H1 (cell line): ENCODE results near the gene WBP1L. TPM values are rescaled to one million over a fixed set of nuclear protein-coding genes. Genes with fewer than 3 reads are reported as not detected.
A peak's percentile ranks its signal among the peaks of the same experiment; 100 is the strongest.

Experiments
- CTCF ChIA-PET: fragments of 300-600 bp; sonication (Branson Sonifier 250); formaldehyde crosslinking; loops from one replicate; lab custom pipeline; 2021; ENCODE audit not compliant: partially characterized antibody; lab: Charles Lee
- POLR2A ChIA-PET: fragments of 300-600 bp; sonication (Branson Sonifier 250); formaldehyde crosslinking; loops from one replicate; lab custom pipeline; 2021; ENCODE audit warnings: inconsistent platforms; ENCODE audit not compliant: partially characterized antibody; lab: Charles Lee
- DNase-seq, 2 experiments: peaks; one replicate each; pipeline versions ENCODE4 v3.0.0 to v3.0.0-alpha.2; 2010 to 2022; ENCODE audit warnings: low spot score in 2 of 2, low read depth in 1 of 2, mixed read lengths in 1 of 2
- FAIRE-seq: peaks from 2 replicates; lab custom pipeline; 2011; peaks lifted over from hg19 to GRCh38; lab: Jason Lieb, UNC
- H2AFZ ChIP-seq: 2 replicates; pipeline ENCODE4 v1.8.1; 2012; ENCODE audit warnings: low read length, inconsistent platforms
- H2AK5ac ChIP-seq: 2 replicates; pipeline ENCODE4 v1.6.1; 2013; ENCODE audit warnings: low read depth, low read length
- H2BK120ac ChIP-seq: replicated peaks from 2 replicates; pipeline ENCODE3; 2013; ENCODE audit warnings: low read depth, low read length, inconsistent platforms
- H2BK12ac ChIP-seq: 2 replicates; pipeline ENCODE4 v1.6.1; 2013; ENCODE audit warnings: low read depth, low read length
- H2BK15ac ChIP-seq: 2 replicates; pipeline ENCODE4 v1.6.1; 2013; ENCODE audit warnings: low read length
- H2BK20ac ChIP-seq: 2 replicates; pipeline ENCODE4 v1.6.1; 2013; ENCODE audit warnings: low read length
- H2BK5ac ChIP-seq: 2 replicates; pipeline ENCODE4 v1.6.1; 2013; ENCODE audit warnings: low read depth, low read length
- H3K14ac ChIP-seq: 2 replicates; pipeline ENCODE4 v1.6.1; 2013; ENCODE audit warnings: inconsistent platforms; ENCODE audit not compliant: insufficient read length
- H3K18ac ChIP-seq: 2 replicates; pipeline ENCODE4 v1.6.1; 2013; ENCODE audit warnings: low read length; ENCODE audit errors: extremely low read depth
- H3K23ac ChIP-seq: 2 replicates; pipeline ENCODE4 v1.6.1; 2013; ENCODE audit warnings: inconsistent platforms; ENCODE audit not compliant: insufficient read length
- H3K23me2 ChIP-seq: 2 replicates; pipeline ENCODE4 v1.6.1; 2013; ENCODE audit warnings: low read depth, low read length
- H3K27ac ChIP-seq: 2 replicates; pipeline ENCODE4 v1.6.1; 2011; ENCODE audit warnings: low read depth, low read length, inconsistent platforms
- H3K27me3 ChIP-seq, 4 experiments: replicated peaks in 1 of 4; 1 replicate in 1 of 4; 2 replicates in 3 of 4; pipeline versions ENCODE4 v1.6.1 to v1.8.1; 2011 to 2013; ENCODE audit warnings: low read length in 3 of 4, mild to moderate bottlenecking in 3 of 4, inconsistent platforms in 2 of 4, mixed read lengths in 2 of 4, moderate library complexity in 1 of 4; ENCODE audit not compliant: control insufficient read depth in 3 of 4, insufficient read depth in 3 of 4; ENCODE audit errors: extremely low read depth in 1 of 4
- H3K36me3 ChIP-seq, 4 experiments: 2 replicates each; pipeline versions ENCODE4 v1.6.1 to v1.8.1; 2011 to 2013; ENCODE audit warnings: mild to moderate bottlenecking in 4 of 4, low read length in 3 of 4, moderate library complexity in 2 of 4, control low read depth in 1 of 4, inconsistent platforms in 1 of 4; ENCODE audit not compliant: insufficient read depth in 4 of 4, control insufficient read depth in 2 of 4
- H3K4ac ChIP-seq: replicated peaks from 2 replicates; pipeline ENCODE3; 2013; ENCODE audit warnings: low read length, low read depth, mixed read lengths, inconsistent platforms; ENCODE audit not compliant: insufficient read length
- H3K4me1 ChIP-seq, 4 experiments: replicated peaks in 1 of 4; 1 replicate in 1 of 4; 2 replicates in 3 of 4; pipeline versions ENCODE4 v1.6.1 to v1.8.1; 2011 to 2013; ENCODE audit warnings: low read length in 3 of 4, inconsistent platforms in 2 of 4, mixed read lengths in 1 of 4; ENCODE audit not compliant: insufficient read depth in 4 of 4, control insufficient read depth in 3 of 4
- H3K4me2 ChIP-seq, 2 experiments: 2 replicates each; pipeline versions ENCODE4 v1.6.1 to v1.8.1; 2011 to 2013; ENCODE audit warnings: low read depth in 2 of 2, low read length in 2 of 2, control low read depth in 1 of 2, inconsistent platforms in 1 of 2, mild to moderate bottlenecking in 1 of 2; ENCODE audit not compliant: insufficient read depth in 1 of 2
- H3K4me3 ChIP-seq, 4 experiments: fragments of 200-600, 300-600 bp in 1 of 4; sonication (generic), shearing (Covaris generic), sonication (Bioruptor Twin) in 1 of 4; 2 replicates each; pipeline versions ENCODE4 v1.5.1 to v1.8.1; 2011 to 2016; ENCODE audit warnings: low read length in 4 of 4, low read depth in 3 of 4, control low read depth in 2 of 4, inconsistent platforms in 2 of 4, mild to moderate bottlenecking in 2 of 4, mixed read lengths in 1 of 4, moderate library complexity in 1 of 4; ENCODE audit not compliant: insufficient read depth in 2 of 4; ENCODE audit errors: extremely low read depth in 1 of 4
- H3K56ac ChIP-seq: replicated peaks from 2 replicates; pipeline ENCODE3; 2013; ENCODE audit warnings: low read depth, mild to moderate bottlenecking, mixed read lengths, low read length, inconsistent platforms; ENCODE audit not compliant: insufficient read length
- H3K79me1 ChIP-seq: 2 replicates; pipeline ENCODE4 v1.6.1; 2013; ENCODE audit warnings: low read depth, low read length, control low read depth
- H3K79me2 ChIP-seq, 2 experiments: 2 replicates each; pipeline versions ENCODE4 v1.6.1 to v1.8.1; 2012 to 2013; ENCODE audit warnings: low read length in 2 of 2, mild to moderate bottlenecking in 2 of 2, inconsistent platforms in 1 of 2; ENCODE audit not compliant: insufficient read depth in 2 of 2, control insufficient read depth in 1 of 2
- H3K9ac ChIP-seq, 4 experiments: replicated peaks in 1 of 4; 1 replicate in 1 of 4; 2 replicates in 3 of 4; pipeline versions ENCODE4 v1.6.1 to v1.8.1; 2011 to 2013; ENCODE audit warnings: low read depth in 3 of 4, low read length in 3 of 4, control low read depth in 2 of 4, mild to moderate bottlenecking in 2 of 4, moderate library complexity in 2 of 4, inconsistent platforms in 1 of 4; ENCODE audit errors: extremely low read depth in 1 of 4
- H3K9me3 ChIP-seq, 2 experiments: 2 replicates each; pipeline versions ENCODE4 v1.6.1 to v1.8.1; 2012 to 2013; ENCODE audit warnings: mild to moderate bottlenecking in 2 of 2, moderate library complexity in 2 of 2, control low read depth in 1 of 2, inconsistent platforms in 1 of 2, low read depth in 1 of 2, low read length in 1 of 2, mixed read lengths in 1 of 2; ENCODE audit not compliant: insufficient read depth in 2 of 2
- H4K20me1 ChIP-seq, 2 experiments: replicated peaks in 1 of 2; 2 replicates each; pipeline versions ENCODE3 to v1.8.1; 2011 to 2013; ENCODE audit warnings: inconsistent platforms in 2 of 2, low read length in 2 of 2, mild to moderate bottlenecking in 1 of 2; ENCODE audit not compliant: insufficient read depth in 2 of 2, control insufficient read depth in 1 of 2
- H4K5ac ChIP-seq: 2 replicates; pipeline ENCODE4 v1.6.1; 2013; ENCODE audit warnings: low read length, low read depth, mixed read lengths, inconsistent platforms; ENCODE audit not compliant: insufficient read length
- H4K8ac ChIP-seq: 2 replicates; pipeline ENCODE4 v1.8.0; 2013; ENCODE audit warnings: mild to moderate bottlenecking, moderate library complexity, low read length, inconsistent platforms; ENCODE audit not compliant: insufficient read depth; ENCODE audit errors: extremely low read depth
- H4K91ac ChIP-seq: replicated peaks from 2 replicates; pipeline ENCODE3; 2013; ENCODE audit warnings: low read length, mixed read lengths, inconsistent platforms; ENCODE audit not compliant: insufficient read length
- CBX8 ChIP-seq: fragments of 300-800, 300-1000 bp; sonication (generic); IDR thresholded peaks from 2 replicates; pipeline ENCODE4 v1.7.1; 2016; ENCODE audit warnings: low read depth, low read length, borderline replicate concordance
- HDAC6 ChIP-seq: IDR thresholded peaks from one replicate; pipeline ENCODE4 v1.7.1; 2012; ENCODE audit warnings: low read depth, mild to moderate bottlenecking, inconsistent platforms, low read length, moderate library complexity
- KDM5A ChIP-seq: fragments of 200-600 bp; IDR thresholded peaks from 2 replicates; pipeline ENCODE4 v1.7.1; 2012; ENCODE audit warnings: mild to moderate bottlenecking, low read length, inconsistent platforms, mixed read lengths
- MAFK ChIP-seq: IDR thresholded peaks from 2 replicates; pipeline ENCODE4 v1.6.1; 2012; ENCODE audit warnings: low read depth, mild to moderate bottlenecking, improper control_type of control experiment, low read length
- RAD21 ChIP-seq, 2 experiments: IDR thresholded peaks in 1 of 2; conservative IDR thresholded peaks in 1 of 2; 2 replicates each; pipeline ENCODE4 v1.6.1; 2011; ENCODE audit warnings: low read depth in 2 of 2, low read length in 2 of 2, improper control_type of control experiment in 1 of 2, inconsistent platforms in 1 of 2, mild to moderate bottlenecking in 1 of 2, moderate library complexity in 1 of 2
- SP1 ChIP-seq: IDR thresholded peaks from 2 replicates; pipeline ENCODE4 v1.6.1; 2011; ENCODE audit warnings: low read depth, low read length
- TEAD4 ChIP-seq: IDR thresholded peaks from 2 replicates; pipeline ENCODE4 v1.6.1; 2012; ENCODE audit warnings: low read depth, low read length, inconsistent platforms, mixed read lengths
- WGBS, 2 experiments: shearing (Covaris generic) in 1 of 2; methylation state at CpG; one replicate each; pipeline versions ENCODE4 v1.1.6 to v1.1.7; 2013 to 2015; ENCODE audit warnings: low lambda C conversion rate in 2 of 2, mixed read lengths in 2 of 2, inconsistent platforms in 1 of 2, low coverage in 1 of 2, missing lambda C conversion rate in 1 of 2; ENCODE audit not compliant: insufficient replicate concordance in 2 of 2, insufficient coverage in 1 of 2, insufficient read length in 1 of 2; ENCODE audit errors: extremely low coverage in 1 of 2, missing lambda C conversion rate in 1 of 2; 5-methylcytosine and 5-hydroxymethylcytosine counted together
- polyA plus RNA-seq, 7 experiments: library from polyadenylated mRNA; depleted of rRNA in 3 of 7; stranded (reverse) in 5 of 7; unstranded in 2 of 7; fragments of >200 nt in 5 of 7; fragments of 200-250 nt in 2 of 7; gene quantifications; 1 replicate in 5 of 7; 2 replicates in 1 of 7; 4 replicates in 1 of 7; pipeline versions ENCODE4 v1.2.1 to v1.2.3, GENCODE V29; 2011 to 2013; ENCODE audit warnings: missing spikeins in 2 of 7, mixed read lengths in 2 of 7
- total RNA-seq: library from RNA; stranded (reverse); fragmentation: NEBNext Ultra II Directional; extraction: Animal tissue kit (Norgen Biotek cat#: 25700); gene quantifications from 2 replicates; pipeline ENCODE4 v1.2.1, GENCODE V29; 2021
- TF ChIP-seq, protein P1 (sequence below): IDR thresholded peaks from 2 replicates; pipeline ENCODE4 v1.6.1; 2012; ENCODE audit warnings: low read length, inconsistent platforms

WBP1L gene
- total and polyA plus RNA-seq, 2 of the 8 experiments (the other 6 are each of a cell fraction or from before 2014, with no cell fraction given): 26.6 to 29.9 TPM

DNA sequence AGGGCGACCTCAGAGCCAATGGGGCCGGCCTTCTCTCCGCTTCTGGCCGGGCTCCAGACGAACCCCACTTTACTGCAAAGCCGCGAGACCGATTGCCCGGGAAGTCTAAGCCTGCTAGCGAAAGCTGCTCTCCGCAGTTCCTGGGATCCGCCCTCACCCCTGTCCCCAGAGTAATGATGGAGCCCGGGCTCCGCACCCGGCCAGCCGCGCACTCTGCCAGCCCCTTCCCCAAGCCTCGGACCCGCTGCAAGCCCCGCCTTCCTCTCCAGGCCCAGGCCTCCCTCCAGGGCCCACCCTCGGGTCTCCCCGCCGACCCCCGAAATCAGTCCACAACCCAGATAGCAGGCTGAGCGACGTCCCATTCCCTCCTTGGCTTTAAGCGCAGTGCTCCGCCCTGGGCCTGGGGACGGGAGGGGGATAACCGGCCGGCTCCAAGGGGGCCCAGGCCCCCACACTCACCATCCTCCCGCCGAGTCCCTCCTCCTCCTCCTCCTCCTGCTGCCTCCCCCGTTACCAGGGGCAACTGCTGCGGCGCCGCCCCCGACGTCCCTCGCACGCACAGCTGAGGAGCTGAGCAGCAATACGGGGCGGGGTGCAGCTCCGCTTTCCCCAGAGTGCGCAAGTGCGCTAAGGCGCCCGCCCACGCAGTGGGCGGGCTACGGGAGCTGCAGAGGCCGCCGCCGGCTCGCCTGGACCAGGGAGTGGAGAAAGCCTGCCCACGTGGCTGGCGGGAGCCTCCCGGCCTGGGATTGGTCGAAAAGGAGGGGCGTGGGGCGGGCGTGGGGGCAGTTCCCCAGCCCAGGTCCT is 29.7 kb upstream of the WBP1L start, which contains the start of gene ARL3:
Gene ARL3 (minus strand): TSS at position 584 of the 807 bp plus-strand sequence. CDS start 122 bp downstream, at position 462.
- H2BK15ac ChIP-seq: peak within 1 kb of the TSS; percentile 94; the same call in 1 of the 2 replicates
- peaks cover 0 to 76% of the 10 kb centered on the region in 2 experiments; a peak in 2 of 4 replicates for H3K79me2 ChIP-seq
- peak within 1 kb of the TSS; percentile 85 to 96 (median 92) for H3K4me3 ChIP-seq
- peak within 1 kb of the TSS; percentile 98 for H4K5ac ChIP-seq
- H4K8ac ChIP-seq: peak within 1 kb of the TSS; percentile 95; the same call in 1 of the 2 replicates
- H2BK20ac ChIP-seq: no peak within 1 kb of the TSS
- H2BK12ac ChIP-seq: no peak within 1 kb of the TSS; the same call in 1 of the 2 replicates
- H2BK120ac ChIP-seq: peak within 1 kb of the TSS; percentile 59
- peak within 1 kb of the TSS; percentile 78 to 83 for H3K4me2 ChIP-seq
- peak within 1 kb of the TSS; percentile 80 for H4K91ac ChIP-seq
- H3K23me2 ChIP-seq: peaks cover 8% of the 10 kb centered on the region; the same call in 1 of the 2 replicates
- H2BK5ac ChIP-seq: peak within 1 kb of the TSS; percentile 71
- peak within 1 kb of the TSS; percentile 72 for H3K56ac ChIP-seq
- peaks cover 0 to 9% (median 2%) of the 10 kb centered on the region in 4 experiments; a peak in 4 of 8 replicates for H3K36me3 ChIP-seq
- peak within 1 kb of the TSS; percentile 93 for H3K18ac ChIP-seq
- no peak within 1 kb of the TSS for H3K23ac ChIP-seq
- peak within 1 kb of the TSS; percentile 75 for H3K4ac ChIP-seq
- H3K27ac ChIP-seq: peak within 1 kb of the TSS; percentile 89
- H2AFZ ChIP-seq: peak within 1 kb of the TSS; percentile 25; the same call in 1 of the 2 replicates
- CTCF ChIA-PET: interaction anchor here (0.7 to 2.1 kb wide), 15 partner anchors 10 to 439 kb away, joined by 3 to 10 read pairs (median 3); no protein-coding TSS in a partner anchor
- peak within 1 kb of the TSS; percentile 92; the same call in 1 of the 2 replicates for H2AK5ac ChIP-seq
- FAIRE-seq (no peak), DNase-seq (peak; percentile 97)
- WGBS, 2 experiments: 2% methylated on average over 45 of the region's 62 CpGs; no CpG with 5 or more reads in 1 of the 2 experiments
- H3K27me3 ChIP-seq: no peaks in the 10 kb centered on the region
- peaks cover 5 to 22% (median 14%) of the 10 kb centered on the region in 4 experiments; a peak in 6 of 7 replicates for H3K4me1 ChIP-seq
- H4K20me1 ChIP-seq: peaks cover 2 to 12% of the 10 kb centered on the region in 2 experiments
- H3K9ac ChIP-seq: peak within 1 kb of the TSS; percentile 60 to 93 (median 88)
- H3K14ac ChIP-seq: no peak within 1 kb of the TSS
- peaks cover 4% of the 10 kb centered on the region; the same call in 1 of the 2 replicates for H3K79me1 ChIP-seq
- no peaks in the 10 kb centered on the region for H3K9me3 ChIP-seq
- POLR2A ChIA-PET: interaction anchor here (0.5 to 7.3 kb wide), 22 partner anchors 12 to 660 kb away, joined by 3 to 53 read pairs (median 4); partner anchors contain the start of genes AS3MT, CNNM2, TRIM8 and WBP1L
- no peak for TF ChIP-seq MAFK
- peak; percentile 57 for TF ChIP-seq SP1
- no peak for TF ChIP-seq KDM5A
- TF ChIP-seq HDAC6: no peak
- TF ChIP-seq RAD21 (IDR thresholded peaks at IDR 0.05 in 1 of 2, conservative IDR thresholded peaks at IDR 0.05 in 1 of 2; ENCODE audit: low read depth in 2 of 2, low read length in 2 of 2): no peak; a peak in 1 of 4 replicates
- TF ChIP-seq TEAD4: no peak
- TF ChIP-seq CBX8: no peak
- TF ChIP-seq, protein P1, sequence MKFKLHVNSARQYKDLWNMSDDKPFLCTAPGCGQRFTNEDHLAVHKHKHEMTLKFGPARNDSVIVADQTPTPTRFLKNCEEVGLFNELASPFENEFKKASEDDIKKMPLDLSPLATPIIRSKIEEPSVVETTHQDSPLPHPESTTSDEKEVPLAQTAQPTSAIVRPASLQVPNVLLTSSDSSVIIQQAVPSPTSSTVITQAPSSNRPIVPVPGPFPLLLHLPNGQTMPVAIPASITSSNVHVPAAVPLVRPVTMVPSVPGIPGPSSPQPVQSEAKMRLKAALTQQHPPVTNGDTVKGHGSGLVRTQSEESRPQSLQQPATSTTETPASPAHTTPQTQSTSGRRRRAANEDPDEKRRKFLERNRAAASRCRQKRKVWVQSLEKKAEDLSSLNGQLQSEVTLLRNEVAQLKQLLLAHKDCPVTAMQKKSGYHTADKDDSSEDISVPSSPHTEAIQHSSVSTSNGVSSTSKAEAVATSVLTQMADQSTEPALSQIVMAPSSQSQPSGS: no peak
